ENCODE results near the gene LRIG2. TPM values are rescaled to one million over a fixed set of nuclear protein-coding genes. Genes with fewer than 3 reads are reported as not detected.
"Not testable (repeated sequence)": the region's sequence is repeated elsewhere in the genome, so short reads cannot be mapped to it uniquely, and the experiment has no call there.

LRIG2 gene
- total RNA-seq, 1 donor from 2014 or later, result 6.3 TPM

DNA sequence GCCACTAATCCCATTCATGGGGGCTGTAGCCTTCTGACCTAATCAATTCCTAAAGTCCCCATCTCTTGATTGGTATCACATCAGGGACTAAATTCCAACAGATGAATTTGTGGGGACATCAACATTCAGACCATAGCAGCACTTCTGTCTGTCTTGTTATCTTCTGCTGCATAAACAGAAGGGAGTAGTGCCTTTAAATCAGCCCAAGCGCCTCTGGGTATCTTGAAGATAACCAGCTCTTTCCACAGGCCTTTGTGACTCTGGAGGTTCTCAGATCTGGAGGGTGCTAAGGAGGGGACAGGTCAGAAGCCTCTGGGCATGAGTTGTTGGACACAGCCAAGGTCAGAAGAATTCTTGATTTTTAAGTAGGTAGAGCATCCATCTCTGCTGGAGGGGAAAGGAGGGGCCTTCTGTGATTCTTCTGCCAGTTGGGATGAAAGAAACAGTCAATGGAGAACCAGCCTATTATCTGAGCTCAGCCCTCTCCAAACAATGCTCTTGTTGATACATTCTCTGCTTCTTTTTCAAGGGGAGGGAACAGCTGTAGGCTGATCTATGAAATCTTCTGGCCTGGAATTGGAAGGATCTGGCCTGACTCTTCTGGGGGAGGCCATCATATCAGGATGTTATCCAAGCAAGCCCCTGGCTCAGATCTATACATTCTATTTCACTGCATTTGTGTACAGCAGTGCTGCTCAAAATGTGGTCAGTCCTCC lies 31.3 kb upstream of the LRIG2 start:
- H3K36me3 ChIP-seq, result no peaks in the 10 kb centered on the region
- H3K27me3 ChIP-seq (ENCODE audit: low read depth), result no peaks in the 10 kb centered on the region
- peaks cover 14% of the 10 kb centered on the region for H3K4me1 ChIP-seq
- H3K4me3 ChIP-seq, result no peak overlapping the region
- no peaks in the 10 kb centered on the region for H3K9me3 ChIP-seq (replicated peaks)
- intact Hi-C loops (cut with micrococcal nuclease), result loop anchor here (2.0 to 10.0 kb wide), 3 partner anchors 87 to 307 kb away; partner anchors contain the start of gene SLC16A1
- no peak for DNase-seq
- peak overlapping the region; percentile 8 for H3K27ac ChIP-seq (replicated peaks)
- no peak for TF ChIP-seq CTCF (IDR thresholded peaks at IDR 0.05; ENCODE audit: borderline replicate concordance)

DNA sequence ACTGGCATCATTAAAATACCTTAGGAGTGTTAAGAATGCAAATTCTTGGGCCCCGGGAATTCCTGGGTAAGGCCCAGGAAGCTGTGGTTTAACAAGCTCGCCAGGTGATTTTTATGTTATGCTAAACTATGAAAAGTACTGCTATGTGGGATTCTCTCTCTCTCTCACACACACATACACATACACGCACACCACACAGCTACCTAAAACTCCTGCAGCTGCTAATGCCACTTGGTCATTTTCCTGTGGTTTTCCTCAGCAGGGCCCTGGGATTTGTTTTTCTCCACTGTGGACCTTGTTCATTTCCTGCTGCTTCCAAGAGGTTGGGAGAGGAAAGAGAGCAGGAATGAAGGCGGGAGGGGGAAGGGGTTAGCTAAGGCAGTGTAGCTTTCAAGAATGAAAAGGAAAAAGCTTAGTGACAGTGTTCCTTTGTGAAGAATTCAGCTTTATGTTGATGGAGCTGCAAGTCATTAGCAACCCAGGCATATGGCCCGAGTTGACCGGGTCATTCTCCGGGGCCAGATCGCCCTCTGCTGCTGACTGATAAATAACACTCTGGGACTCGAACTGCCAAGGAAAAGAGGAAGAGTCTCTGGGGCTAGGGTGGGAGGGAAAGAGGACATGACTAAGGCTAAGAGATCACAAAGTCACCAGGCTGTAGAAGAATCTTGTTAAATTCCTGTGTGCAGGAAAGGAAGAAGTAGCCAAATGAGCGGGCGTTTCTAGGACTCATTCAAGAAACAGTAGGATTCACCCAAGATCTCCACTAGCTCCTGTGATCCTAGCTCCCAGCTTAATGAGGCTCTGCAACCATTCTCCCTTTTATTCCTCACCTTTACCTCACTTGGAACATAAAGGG lies 30.5 kb upstream of the LRIG2 start:
- DNase-seq, result peak; percentile 63
- peak; percentile 74 for TF ChIP-seq CTCF (IDR thresholded peaks at IDR 0.05; ENCODE audit: borderline replicate concordance)
- intact Hi-C loops (cut with micrococcal nuclease), result loop anchor here (2.0 to 10.0 kb wide), 3 partner anchors 88 to 308 kb away; partner anchors contain the start of gene SLC16A1
- H3K27me3 ChIP-seq (ENCODE audit: low read depth), result no peaks in the 10 kb centered on the region
- H3K27ac ChIP-seq (replicated peaks), result peak overlapping the region; percentile 8
- H3K4me3 ChIP-seq, result no peak overlapping the region
- peaks cover 14% of the 10 kb centered on the region for H3K4me1 ChIP-seq
- H3K36me3 ChIP-seq, result no peaks in the 10 kb centered on the region
- H3K9me3 ChIP-seq (replicated peaks), result no peaks in the 10 kb centered on the region

- not testable (repeated sequence) for H3K4me3 ChIP-seq; H3K27me3 ChIP-seq (ENCODE audit: low read depth); H3K9me3 ChIP-seq (replicated peaks); H3K27ac ChIP-seq (replicated peaks); H3K36me3 ChIP-seq; DNase-seq
- peaks cover 14% of the 10 kb centered on the region for H3K4me1 ChIP-seq
- intact Hi-C loops (cut with micrococcal nuclease), result loop anchor here (2.0 to 10.0 kb wide), 3 partner anchors 88 to 308 kb away; partner anchors contain the start of gene SLC16A1
These were observed 29.9 kb upstream of the LRIG2 start for GRCh38 chr1:113043144-113043488.

- intact Hi-C loops (cut with micrococcal nuclease), result loop anchor here (10.0 kb wide), 2 partner anchors 92 to 312 kb away; partner anchors contain the start of gene SLC16A1
- H3K27ac ChIP-seq (replicated peaks), result no peak overlapping the region
- no peaks in the 10 kb centered on the region for H3K36me3 ChIP-seq
- no peaks in the 10 kb centered on the region for H3K27me3 ChIP-seq (ENCODE audit: low read depth)
- H3K4me1 ChIP-seq, result peaks cover 14% of the 10 kb centered on the region
- DNase-seq, result no peak
- TF ChIP-seq CTCF (IDR thresholded peaks at IDR 0.05; ENCODE audit: borderline replicate concordance), result no peak
- no peaks in the 10 kb centered on the region for H3K9me3 ChIP-seq (replicated peaks)
- no peak overlapping the region for H3K4me3 ChIP-seq
These were observed 26.4 kb upstream of the LRIG2 start for GRCh38 chr1:113046569-113046968.

DNA sequence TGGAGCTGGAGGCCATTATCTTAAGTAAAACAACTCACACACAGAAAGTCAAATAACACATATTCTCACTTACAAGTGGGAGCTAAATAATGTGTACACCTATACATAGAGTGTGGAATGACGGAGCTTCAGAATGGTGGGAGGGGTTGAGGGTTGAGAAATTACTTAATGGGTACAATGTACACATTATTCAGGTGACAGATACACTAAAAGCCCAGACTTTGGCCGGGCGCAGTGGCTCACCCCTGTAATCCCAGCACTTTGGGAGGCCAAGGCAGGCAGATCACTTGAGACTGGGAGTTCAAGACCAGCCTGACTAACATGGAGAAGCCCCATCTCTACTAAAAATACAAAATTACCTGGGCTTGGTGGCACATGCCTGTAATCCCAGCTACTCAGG lies 24.9 kb upstream of the LRIG2 start:
- no peak for TF ChIP-seq CTCF (IDR thresholded peaks at IDR 0.05; ENCODE audit: borderline replicate concordance)
- DNase-seq, result no peak
- intact Hi-C loops (cut with micrococcal nuclease), result loop anchor here (10.0 kb wide), 2 partner anchors 93 to 313 kb away; partner anchors contain the start of gene SLC16A1

More for the DNA sequence above, 24.9 kb upstream of the LRIG2 start:
- H3K36me3 ChIP-seq, result no peaks in the 10 kb centered on the region
- H3K27me3 ChIP-seq (ENCODE audit: low read depth), result no peaks in the 10 kb centered on the region
- no peak overlapping the region for H3K4me3 ChIP-seq
- peaks cover 3% of the 10 kb centered on the region for H3K4me1 ChIP-seq
- H3K9me3 ChIP-seq (replicated peaks), result no peaks in the 10 kb centered on the region
- H3K27ac ChIP-seq (replicated peaks), result no peak overlapping the region

Measured in left ventricle myocardium inferior (tissue), 1 donor.